ENCODE results near the gene TUBGCP2. TPM values are rescaled to one million over a fixed set of nuclear protein-coding genes. Genes with fewer than 3 reads are reported as not detected.

The TUBGCP2 gene
- total RNA-seq, 4 donors from 2014 or later, result 44.5 to 107 (median 57.1) TPM

DNA sequence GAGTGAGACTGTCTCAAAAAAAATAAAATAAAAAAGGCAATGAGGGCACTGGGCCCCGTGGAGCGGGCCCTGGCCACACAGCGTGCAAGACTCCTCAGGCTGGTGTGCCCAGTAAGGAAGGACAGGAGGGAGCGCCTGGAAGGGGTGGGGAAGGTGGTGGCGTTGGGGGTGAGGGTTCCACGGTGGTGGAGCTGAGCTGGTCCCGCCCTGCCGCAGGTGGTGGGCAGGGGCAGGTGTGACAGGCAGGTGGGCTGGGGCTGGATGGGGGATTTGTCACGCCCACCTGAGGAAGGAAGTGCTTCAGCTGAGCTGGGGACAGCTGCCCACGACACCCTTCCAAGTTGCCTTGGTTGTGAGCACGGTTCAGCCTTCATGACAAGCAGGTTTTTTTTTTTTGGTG lies 37.7 kb upstream of the TUBGCP2 start:
- WGBS, result 50% methylated on average over 11 of the region's 11 CpGs
- DNase-seq (ENCODE audit: low spot score in 2 of 2), result no peak
- H3K9me3 ChIP-seq, result no peaks in the 10 kb centered on the region
- TF ChIP-seq POLR2A (IDR thresholded peaks at IDR 0.05) (no peak), POLR2AphosphoS5 (IDR thresholded peaks at IDR 0.05) (no peak), EP300 (IDR thresholded peaks at IDR 0.05) (no peak)
- TF ChIP-seq, protein P1, sequence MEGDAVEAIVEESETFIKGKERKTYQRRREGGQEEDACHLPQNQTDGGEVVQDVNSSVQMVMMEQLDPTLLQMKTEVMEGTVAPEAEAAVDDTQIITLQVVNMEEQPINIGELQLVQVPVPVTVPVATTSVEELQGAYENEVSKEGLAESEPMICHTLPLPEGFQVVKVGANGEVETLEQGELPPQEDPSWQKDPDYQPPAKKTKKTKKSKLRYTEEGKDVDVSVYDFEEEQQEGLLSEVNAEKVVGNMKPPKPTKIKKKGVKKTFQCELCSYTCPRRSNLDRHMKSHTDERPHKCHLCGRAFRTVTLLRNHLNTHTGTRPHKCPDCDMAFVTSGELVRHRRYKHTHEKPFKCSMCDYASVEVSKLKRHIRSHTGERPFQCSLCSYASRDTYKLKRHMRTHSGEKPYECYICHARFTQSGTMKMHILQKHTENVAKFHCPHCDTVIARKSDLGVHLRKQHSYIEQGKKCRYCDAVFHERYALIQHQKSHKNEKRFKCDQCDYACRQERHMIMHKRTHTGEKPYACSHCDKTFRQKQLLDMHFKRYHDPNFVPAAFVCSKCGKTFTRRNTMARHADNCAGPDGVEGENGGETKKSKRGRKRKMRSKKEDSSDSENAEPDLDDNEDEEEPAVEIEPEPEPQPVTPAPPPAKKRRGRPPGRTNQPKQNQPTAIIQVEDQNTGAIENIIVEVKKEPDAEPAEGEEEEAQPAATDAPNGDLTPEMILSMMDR (IDR thresholded peaks at IDR 0.05), result no peak
- H3K27me3 ChIP-seq, result peaks cover 51% of the 10 kb centered on the region
- H3K36me3 ChIP-seq, result no peaks in the 10 kb centered on the region
- no peak overlapping the region for H3K4me3 ChIP-seq
- peaks cover 7% of the 10 kb centered on the region for H3K4me1 ChIP-seq
- no peak overlapping the region for H3K27ac ChIP-seq

DNA sequence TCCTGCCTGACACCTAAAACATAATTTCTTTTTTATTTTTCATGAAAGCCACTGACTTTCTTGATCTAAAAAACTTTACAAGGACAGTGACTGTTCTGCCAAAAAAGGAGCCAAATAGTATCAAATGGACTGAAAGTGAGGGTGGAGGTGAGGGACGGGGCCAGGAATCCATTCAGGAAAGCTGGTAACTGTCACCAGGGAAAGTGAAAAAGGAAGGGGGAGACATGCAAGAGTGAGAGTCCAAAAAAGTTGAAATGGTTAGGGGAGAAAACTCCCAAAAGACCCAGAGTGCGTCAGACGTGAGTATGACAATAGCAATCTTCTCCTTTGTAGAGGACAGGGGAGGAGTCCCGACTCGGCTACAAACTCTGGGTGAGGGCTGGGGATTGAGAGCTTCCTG lies 35.6 kb upstream of the TUBGCP2 start:
- DNase-seq (ENCODE audit: low spot score in 2 of 2), result no peak
- WGBS, result 63% methylated on average over 5 of the region's 5 CpGs
- no peaks in the 10 kb centered on the region for H3K9me3 ChIP-seq
- H3K36me3 ChIP-seq, result no peaks in the 10 kb centered on the region
- peaks cover under 1% of the 10 kb centered on the region for H3K4me1 ChIP-seq
- H3K27me3 ChIP-seq, result peaks cover 61% of the 10 kb centered on the region
- no peak overlapping the region for H3K4me3 ChIP-seq
- TF ChIP-seq EP300 (IDR thresholded peaks at IDR 0.05) (no peak), POLR2A (IDR thresholded peaks at IDR 0.05) (no peak), POLR2AphosphoS5 (IDR thresholded peaks at IDR 0.05) (no peak)
- TF ChIP-seq, protein P1 (IDR thresholded peaks at IDR 0.05), result no peak
- no peak overlapping the region for H3K27ac ChIP-seq

- H3K27me3 ChIP-seq, result peaks cover 65% of the 10 kb centered on the region
- no peak for TF ChIP-seq EP300 (IDR thresholded peaks at IDR 0.05)
- no peak for TF ChIP-seq POLR2AphosphoS5 (IDR thresholded peaks at IDR 0.05)
- TF ChIP-seq, protein P1 (IDR thresholded peaks at IDR 0.05), result no peak
- no peak for TF ChIP-seq POLR2A (IDR thresholded peaks at IDR 0.05)
- no peak overlapping the region for H3K27ac ChIP-seq
- H3K4me3 ChIP-seq, result no peak overlapping the region
- no peak for DNase-seq (ENCODE audit: low spot score in 2 of 2)
- H3K9me3 ChIP-seq, result no peaks in the 10 kb centered on the region
- H3K36me3 ChIP-seq, result no peaks in the 10 kb centered on the region
- 63% methylated on average over 9 of the region's 9 CpGs for WGBS
- H3K4me1 ChIP-seq, result no peaks in the 10 kb centered on the region
Observed at GRCh38 chr10:133343558-133343957, 34.9 kb upstream of the TUBGCP2 start.

- WGBS, result 69% methylated on average over 8 of the region's 8 CpGs
- H3K9me3 ChIP-seq, result no peaks in the 10 kb centered on the region
- no peak for DNase-seq (ENCODE audit: low spot score in 2 of 2)
- no peak overlapping the region for H3K4me3 ChIP-seq
- H3K27me3 ChIP-seq, result peaks cover 66% of the 10 kb centered on the region
- TF ChIP-seq POLR2A (IDR thresholded peaks at IDR 0.05) (no peak), EP300 (IDR thresholded peaks at IDR 0.05) (no peak), POLR2AphosphoS5 (IDR thresholded peaks at IDR 0.05) (no peak)
- TF ChIP-seq, protein P1 (IDR thresholded peaks at IDR 0.05), result no peak
- no peaks in the 10 kb centered on the region for H3K4me1 ChIP-seq
- H3K27ac ChIP-seq, result no peak overlapping the region
- no peaks in the 10 kb centered on the region for H3K36me3 ChIP-seq
Observed at GRCh38 chr10:133342942-133343341, 34.3 kb upstream of the TUBGCP2 start.

GRCh38 chr10:133341983-133342382 lies 33.3 kb upstream of the TUBGCP2 start:
- no peak overlapping the region for H3K4me3 ChIP-seq
- H3K27ac ChIP-seq, result no peak overlapping the region
- TF ChIP-seq POLR2A (IDR thresholded peaks at IDR 0.05), result no peak
- no peak for TF ChIP-seq EP300 (IDR thresholded peaks at IDR 0.05)
- TF ChIP-seq, protein P1 (IDR thresholded peaks at IDR 0.05), result no peak
- no peak for TF ChIP-seq POLR2AphosphoS5 (IDR thresholded peaks at IDR 0.05)
- H3K9me3 ChIP-seq, result no peaks in the 10 kb centered on the region
- peaks cover 66% of the 10 kb centered on the region for H3K27me3 ChIP-seq
- 74% methylated on average over 4 of the region's 4 CpGs for WGBS
- H3K36me3 ChIP-seq, result no peaks in the 10 kb centered on the region
- no peak for DNase-seq (ENCODE audit: low spot score in 2 of 2)
- no peaks in the 10 kb centered on the region for H3K4me1 ChIP-seq

Data from suprapubic skin (tissue), 4 donors.